ENCODE data around the gene PHEX.

DNA sequence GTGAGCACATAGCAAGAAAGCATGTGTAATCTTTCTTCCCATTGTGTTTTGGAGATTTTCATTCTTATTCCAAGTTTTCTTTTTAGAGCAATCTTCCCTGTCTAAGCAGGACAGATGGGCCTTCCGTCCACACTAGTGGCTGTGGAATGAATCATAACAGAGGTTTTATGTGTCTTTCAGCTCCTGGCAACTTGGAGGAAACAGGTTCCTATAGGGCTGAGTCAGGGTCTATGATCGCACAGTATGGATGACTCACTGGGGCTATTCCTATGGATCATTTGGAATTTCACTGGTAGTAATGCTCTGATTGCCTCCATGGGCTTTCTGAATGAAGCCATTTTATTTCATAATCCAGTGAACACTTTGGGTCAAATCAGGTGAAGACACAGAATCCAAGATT, 188.8 kb downstream of the PHEX start:
- TF ChIP-seq, protein P1, sequence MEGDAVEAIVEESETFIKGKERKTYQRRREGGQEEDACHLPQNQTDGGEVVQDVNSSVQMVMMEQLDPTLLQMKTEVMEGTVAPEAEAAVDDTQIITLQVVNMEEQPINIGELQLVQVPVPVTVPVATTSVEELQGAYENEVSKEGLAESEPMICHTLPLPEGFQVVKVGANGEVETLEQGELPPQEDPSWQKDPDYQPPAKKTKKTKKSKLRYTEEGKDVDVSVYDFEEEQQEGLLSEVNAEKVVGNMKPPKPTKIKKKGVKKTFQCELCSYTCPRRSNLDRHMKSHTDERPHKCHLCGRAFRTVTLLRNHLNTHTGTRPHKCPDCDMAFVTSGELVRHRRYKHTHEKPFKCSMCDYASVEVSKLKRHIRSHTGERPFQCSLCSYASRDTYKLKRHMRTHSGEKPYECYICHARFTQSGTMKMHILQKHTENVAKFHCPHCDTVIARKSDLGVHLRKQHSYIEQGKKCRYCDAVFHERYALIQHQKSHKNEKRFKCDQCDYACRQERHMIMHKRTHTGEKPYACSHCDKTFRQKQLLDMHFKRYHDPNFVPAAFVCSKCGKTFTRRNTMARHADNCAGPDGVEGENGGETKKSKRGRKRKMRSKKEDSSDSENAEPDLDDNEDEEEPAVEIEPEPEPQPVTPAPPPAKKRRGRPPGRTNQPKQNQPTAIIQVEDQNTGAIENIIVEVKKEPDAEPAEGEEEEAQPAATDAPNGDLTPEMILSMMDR (conservative IDR thresholded peaks at IDR 0.05): no peak
- no peak for TF ChIP-seq ZFX (IDR thresholded peaks at IDR 0.05)

Measured in C4-2B (cell line).